ENCODE results near the gene BTNL9. TPM values are rescaled to one million over a fixed set of nuclear protein-coding genes. Genes with fewer than 3 reads are reported as not detected.

BTNL9 gene
- total and polyA plus RNA-seq, 2 of the 4 experiments (the other 2 are of a cell fraction): not detected

DNA sequence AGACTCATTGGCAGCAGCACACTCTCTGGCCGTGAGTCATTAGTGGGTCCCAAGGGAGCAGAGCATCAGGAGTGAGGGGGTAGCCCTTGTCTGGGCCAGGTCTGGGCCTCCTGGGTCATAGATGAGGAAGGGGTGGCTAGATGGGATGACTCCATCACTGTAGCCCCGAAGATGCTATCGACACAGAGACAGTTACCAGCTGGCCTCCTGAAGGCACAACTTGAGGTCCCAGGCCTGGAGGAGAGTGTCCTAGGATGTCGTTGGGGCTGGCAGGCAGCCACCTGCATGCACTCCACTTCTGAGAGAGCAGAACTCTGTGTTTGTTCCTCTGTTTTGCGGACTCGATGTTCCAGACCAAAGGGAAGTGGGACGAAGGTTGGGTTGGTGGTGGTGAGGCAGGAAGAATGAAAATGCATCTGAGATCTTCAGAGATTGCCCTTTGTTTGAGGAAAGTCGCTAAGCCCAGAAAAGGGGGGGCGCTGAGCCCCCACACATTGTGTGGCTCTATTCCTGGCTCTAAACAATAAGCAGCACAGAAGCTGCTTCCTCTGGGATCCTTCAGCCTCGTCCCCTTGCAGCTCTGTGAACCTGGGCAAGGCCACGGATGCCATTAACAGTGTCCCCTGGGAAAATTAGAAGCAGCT lies 4.7 kb downstream of the BTNL9 start:
- no peaks in the 10 kb centered on the region for H3K79me1 ChIP-seq (ENCODE audit: low read depth in 1 of 2, low read length in 2 of 2)
- POLR2A ChIA-PET (ENCODE audit: unreplicated experiment): no interaction called here
- H3K9me3 ChIP-seq (ENCODE audit: control insufficient read depth, insufficient read depth, low read length): peaks cover 8% of the 10 kb centered on the region; the same call in 1 of the 2 replicates
- H3K4ac ChIP-seq (ENCODE audit: low read depth, low read length): no peak overlapping the region
- no peak overlapping the region for H4K8ac ChIP-seq (ENCODE audit: low read depth in 2 of 2, low read length in 2 of 2)
- H2BK5ac ChIP-seq (ENCODE audit: low read depth, low read length, poor library complexity, severe bottlenecking): no peak overlapping the region
- 72% methylated on average over 2 of the region's 11 CpGs; no CpG with 5 or more reads in 1 of the 2 experiments for WGBS, 2 experiments (ENCODE audit: extremely low coverage in 2 of 2, insufficient read length in 1 of 2)
- no peak overlapping the region for H4K91ac ChIP-seq (ENCODE audit: insufficient read depth, low read depth, low read length)
- no peaks in the 10 kb centered on the region for H3K4me1 ChIP-seq (ENCODE audit: control insufficient read depth, insufficient read depth, low read length)
- DNase-seq: no peak
- no peak overlapping the region for H3K23ac ChIP-seq (ENCODE audit: low read depth, low read length)
- no peak overlapping the region for H3K4me3 ChIP-seq (ENCODE audit: insufficient read depth, low read depth, low read length)
- H4K20me1 ChIP-seq (ENCODE audit: insufficient read depth, low read length): no peaks in the 10 kb centered on the region
- no peak overlapping the region for H3K56ac ChIP-seq (ENCODE audit: extremely low read depth, insufficient read depth, low read length)
- H3K27me3 ChIP-seq (ENCODE audit: control insufficient read depth, insufficient read depth, low read length): no peaks in the 10 kb centered on the region; the same call in 1 of the 2 replicates
- H2AK5ac ChIP-seq (ENCODE audit: low read depth, low read length): no peak overlapping the region
- no peaks in the 10 kb centered on the region for H3K9me1 ChIP-seq (ENCODE audit: insufficient read depth, low read length)
- no peak overlapping the region for H2AFZ ChIP-seq (replicated peaks; ENCODE audit: low read length, poor library complexity)
- no peak overlapping the region for H2BK15ac ChIP-seq (ENCODE audit: low read depth, low read length)
- ATAC-seq (ENCODE audit: low read depth): no peak
- BruUV-seq (replicated peaks): no TSS peak
- dilution Hi-C loops (cut with HindIII; ENCODE audit: low sequenced_read_pairs, unreplicated experiment) (no loop called here), intact Hi-C loops (cut with micrococcal nuclease) (no loop called here), in situ Hi-C loops (cut with MboI; ENCODE audit: low sequenced_read_pairs) (no loop called here)
- H2AK9ac ChIP-seq (replicated peaks; ENCODE audit: low read depth, low read length, poor library complexity): no peak overlapping the region
- H4K5ac ChIP-seq (ENCODE audit: low read depth, low read length): no peak overlapping the region
- no peaks in the 10 kb centered on the region for H3K36me3 ChIP-seq (ENCODE audit: control insufficient read depth, insufficient read depth, low read length)
- no peak overlapping the region for H3K9ac ChIP-seq (ENCODE audit: low read depth, low read length)
- TF ChIP-seq, protein P1, sequence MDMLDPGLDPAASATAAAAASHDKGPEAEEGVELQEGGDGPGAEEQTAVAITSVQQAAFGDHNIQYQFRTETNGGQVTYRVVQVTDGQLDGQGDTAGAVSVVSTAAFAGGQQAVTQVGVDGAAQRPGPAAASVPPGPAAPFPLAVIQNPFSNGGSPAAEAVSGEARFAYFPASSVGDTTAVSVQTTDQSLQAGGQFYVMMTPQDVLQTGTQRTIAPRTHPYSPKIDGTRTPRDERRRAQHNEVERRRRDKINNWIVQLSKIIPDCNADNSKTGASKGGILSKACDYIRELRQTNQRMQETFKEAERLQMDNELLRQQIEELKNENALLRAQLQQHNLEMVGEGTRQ (IDR thresholded peaks at IDR 0.05; ENCODE audit: low read depth, low read length): no peak
- TF ChIP-seq, protein P2, sequence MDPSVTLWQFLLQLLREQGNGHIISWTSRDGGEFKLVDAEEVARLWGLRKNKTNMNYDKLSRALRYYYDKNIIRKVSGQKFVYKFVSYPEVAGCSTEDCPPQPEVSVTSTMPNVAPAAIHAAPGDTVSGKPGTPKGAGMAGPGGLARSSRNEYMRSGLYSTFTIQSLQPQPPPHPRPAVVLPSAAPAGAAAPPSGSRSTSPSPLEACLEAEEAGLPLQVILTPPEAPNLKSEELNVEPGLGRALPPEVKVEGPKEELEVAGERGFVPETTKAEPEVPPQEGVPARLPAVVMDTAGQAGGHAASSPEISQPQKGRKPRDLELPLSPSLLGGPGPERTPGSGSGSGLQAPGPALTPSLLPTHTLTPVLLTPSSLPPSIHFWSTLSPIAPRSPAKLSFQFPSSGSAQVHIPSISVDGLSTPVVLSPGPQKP (IDR thresholded peaks at IDR 0.05; ENCODE audit: borderline replicate concordance, low read depth, low read length): no peak
- TF ChIP-seq BHLHE40 (IDR thresholded peaks at IDR 0.05; ENCODE audit: low read depth, low read length) (no peak), MAFK (IDR thresholded peaks at IDR 0.05; ENCODE audit: low read depth, low read length) (no peak), NFE2L2 (IDR thresholded peaks at IDR 0.05; ENCODE audit: low read depth, low read length) (no peak), POLR2A (IDR thresholded peaks at IDR 0.05; ENCODE audit: low read depth, low read length) (no peak), CEBPB (IDR thresholded peaks at IDR 0.05; ENCODE audit: low read depth, low read length) (no peak), SMC3 (IDR thresholded peaks at IDR 0.05; ENCODE audit: low read depth, low read length) (no peak), RFX5 (IDR thresholded peaks at IDR 0.05; ENCODE audit: low read depth, low read length) (no peak), MAZ (IDR thresholded peaks at IDR 0.05; ENCODE audit: borderline replicate concordance, low read depth, low read length) (no peak), CHD1 (IDR thresholded peaks at IDR 0.05; ENCODE audit: low read depth, low read length) (no peak)
- TF ChIP-seq, protein P3, sequence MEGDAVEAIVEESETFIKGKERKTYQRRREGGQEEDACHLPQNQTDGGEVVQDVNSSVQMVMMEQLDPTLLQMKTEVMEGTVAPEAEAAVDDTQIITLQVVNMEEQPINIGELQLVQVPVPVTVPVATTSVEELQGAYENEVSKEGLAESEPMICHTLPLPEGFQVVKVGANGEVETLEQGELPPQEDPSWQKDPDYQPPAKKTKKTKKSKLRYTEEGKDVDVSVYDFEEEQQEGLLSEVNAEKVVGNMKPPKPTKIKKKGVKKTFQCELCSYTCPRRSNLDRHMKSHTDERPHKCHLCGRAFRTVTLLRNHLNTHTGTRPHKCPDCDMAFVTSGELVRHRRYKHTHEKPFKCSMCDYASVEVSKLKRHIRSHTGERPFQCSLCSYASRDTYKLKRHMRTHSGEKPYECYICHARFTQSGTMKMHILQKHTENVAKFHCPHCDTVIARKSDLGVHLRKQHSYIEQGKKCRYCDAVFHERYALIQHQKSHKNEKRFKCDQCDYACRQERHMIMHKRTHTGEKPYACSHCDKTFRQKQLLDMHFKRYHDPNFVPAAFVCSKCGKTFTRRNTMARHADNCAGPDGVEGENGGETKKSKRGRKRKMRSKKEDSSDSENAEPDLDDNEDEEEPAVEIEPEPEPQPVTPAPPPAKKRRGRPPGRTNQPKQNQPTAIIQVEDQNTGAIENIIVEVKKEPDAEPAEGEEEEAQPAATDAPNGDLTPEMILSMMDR (conservative IDR thresholded peaks at IDR 0.05; ENCODE audit: low read depth, low read length): no peak
- no peak overlapping the region for H3K14ac ChIP-seq (replicated peaks; ENCODE audit: low read depth, low read length)
- no peak overlapping the region for H2BK120ac ChIP-seq (ENCODE audit: low read depth, low read length)
- no peak overlapping the region for H3K18ac ChIP-seq (ENCODE audit: low read depth, low read length)
- no peak overlapping the region for H3K4me2 ChIP-seq (ENCODE audit: low read depth, low read length)
- H2BK20ac ChIP-seq (ENCODE audit: low read depth, low read length): no peak overlapping the region
- no peak overlapping the region for H3K27ac ChIP-seq (ENCODE audit: insufficient read depth, low read length)
- CTCF ChIA-PET: no interaction called here
